Endodermal cell (in vitro differentiated cells): ENCODE data around the gene SPRY2. TPM values are rescaled to one million over a fixed set of nuclear protein-coding genes. Genes with fewer than 3 reads are reported as not detected.

ENCODE experiments used
- DNase-seq: peaks from one replicate; pipeline ENCODE4 v3.0.0-alpha.2; 2017
- H3K27ac ChIP-seq: 2 replicates; pipeline ENCODE4 v1.5.1; 2013; ENCODE audit warnings: mild to moderate bottlenecking, low read depth, low read length, moderate library complexity
- H3K27me3 ChIP-seq: 2 replicates; pipeline ENCODE4 v1.6.1; 2013; ENCODE audit warnings: mild to moderate bottlenecking, low read length, moderate library complexity; ENCODE audit not compliant: insufficient read depth, control insufficient read depth, poor library complexity, severe bottlenecking
- H3K36me3 ChIP-seq: 2 replicates; pipeline ENCODE4 v1.7.0; 2013; ENCODE audit warnings: mild to moderate bottlenecking, low read length, moderate library complexity; ENCODE audit not compliant: control insufficient read depth, insufficient read depth
- H3K4me1 ChIP-seq: one replicate; pipeline ENCODE4 v1.7.0; 2013; ENCODE audit warnings: low read length; ENCODE audit not compliant: control insufficient read depth, insufficient read depth
- H3K4me3 ChIP-seq: 2 replicates; pipeline ENCODE4 v1.5.1; 2013; ENCODE audit warnings: mild to moderate bottlenecking, low read length, moderate library complexity
- H3K9ac ChIP-seq: 2 replicates; pipeline ENCODE4 v1.6.1; 2013; ENCODE audit warnings: mild to moderate bottlenecking, low read length, moderate library complexity; ENCODE audit not compliant: poor library complexity, severe bottlenecking; ENCODE audit errors: extremely low read depth
- H3K9me3 ChIP-seq: 2 replicates; pipeline ENCODE4 v1.6.1; 2013; ENCODE audit warnings: mild to moderate bottlenecking, low read length, moderate library complexity; ENCODE audit not compliant: control insufficient read depth
- H3K27ac Mint-ChIP-seq: 2 replicates; pipeline ENCODE4 v1.8.0; 2020; ENCODE audit warnings: mixed read lengths
- H3K27me3 Mint-ChIP-seq: 2 replicates; pipeline ENCODE4 v1.8.0; 2021; ENCODE audit warnings: mild to moderate bottlenecking, mixed read lengths; ENCODE audit not compliant: insufficient read depth
- H3K36me3 Mint-ChIP-seq: 2 replicates; pipeline ENCODE4 v1.8.0; 2020; ENCODE audit warnings: low read depth, mixed read lengths
- H3K4me1 Mint-ChIP-seq: 2 replicates; pipeline ENCODE4 v1.8.0; 2020; ENCODE audit warnings: mixed read lengths
- H3K4me3 Mint-ChIP-seq: 2 replicates; pipeline ENCODE4 v1.8.0; 2020; ENCODE audit warnings: mild to moderate bottlenecking, moderate library complexity, mixed read lengths
- H3K9me3 Mint-ChIP-seq: 2 replicates; pipeline ENCODE4 v1.8.0; 2020; ENCODE audit warnings: mild to moderate bottlenecking, mixed read lengths
- WGBS, 2 experiments: methylation state at CpG; one replicate each; pipeline versions ENCODE4 v1.1.5 to v1.1.7; 2013; ENCODE audit warnings: missing lambda C conversion rate in 2 of 2, mixed read lengths in 1 of 2; ENCODE audit not compliant: insufficient coverage in 1 of 2, insufficient read length in 1 of 2; 5-methylcytosine and 5-hydroxymethylcytosine counted together
- total RNA-seq, 2 donors: library from RNA; stranded (reverse); fragmentation: NEBNext Ultra II Directional in 1 of 2; extraction: Animal tissue kit (Norgen Biotek cat#: 25700) in 1 of 2; gene quantifications; 2 replicates in 1 of 2; 3 replicates in 1 of 2; pipeline ENCODE4 v1.2.1, GENCODE V29; 2021
- TF ChIP-seq, protein P1 (sequence below): fragments of 200-600 bp; sonication (generic); conservative IDR thresholded peaks from 2 replicates; pipeline ENCODE4 v1.5.0; 2021; ENCODE audit warnings: antibody characterized with exemption, mild to moderate bottlenecking

Gene SPRY2
- total RNA-seq, 2 donors from 2014 or later = 87.7 to 96.9 TPM

DNA sequence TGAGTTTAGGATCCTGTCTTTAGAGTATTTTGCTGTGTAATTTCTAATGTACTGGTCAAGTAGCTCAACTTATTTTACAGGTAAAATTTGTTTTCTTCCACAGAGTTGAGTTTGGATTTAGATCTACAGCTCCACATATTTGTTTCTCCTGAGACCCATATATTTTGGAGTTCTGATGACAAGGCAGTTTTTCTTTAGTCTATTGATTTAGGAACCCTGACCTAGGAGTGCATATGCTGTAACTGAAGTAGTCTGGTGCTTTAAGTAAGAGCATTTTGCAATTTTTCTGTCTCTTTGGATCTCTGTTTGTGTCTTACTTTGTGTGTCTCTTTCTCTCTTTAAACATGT, 19.5 kb upstream of the SPRY2 start:
- peak overlapping the region; percentile 12 for H3K9ac ChIP-seq
- H3K9me3 ChIP-seq = peaks cover 4% of the 10 kb centered on the region
- H3K4me3 Mint-ChIP-seq = peak overlapping the region; percentile 38
- H3K36me3 Mint-ChIP-seq = peaks cover 4% of the 10 kb centered on the region
- H3K27ac Mint-ChIP-seq = peak overlapping the region; percentile 88
- no peaks in the 10 kb centered on the region for H3K27me3 Mint-ChIP-seq
- no peaks in the 10 kb centered on the region for H3K27me3 ChIP-seq
- H3K27ac ChIP-seq = peak overlapping the region; percentile 94
- peaks cover 25% of the 10 kb centered on the region for H3K4me1 ChIP-seq
- peak overlapping the region; percentile 75 for H3K4me3 ChIP-seq
- DNase-seq = no peak
- no peaks in the 10 kb centered on the region for H3K36me3 ChIP-seq
- peaks cover 11% of the 10 kb centered on the region for H3K9me3 Mint-ChIP-seq
- TF ChIP-seq, protein P1, sequence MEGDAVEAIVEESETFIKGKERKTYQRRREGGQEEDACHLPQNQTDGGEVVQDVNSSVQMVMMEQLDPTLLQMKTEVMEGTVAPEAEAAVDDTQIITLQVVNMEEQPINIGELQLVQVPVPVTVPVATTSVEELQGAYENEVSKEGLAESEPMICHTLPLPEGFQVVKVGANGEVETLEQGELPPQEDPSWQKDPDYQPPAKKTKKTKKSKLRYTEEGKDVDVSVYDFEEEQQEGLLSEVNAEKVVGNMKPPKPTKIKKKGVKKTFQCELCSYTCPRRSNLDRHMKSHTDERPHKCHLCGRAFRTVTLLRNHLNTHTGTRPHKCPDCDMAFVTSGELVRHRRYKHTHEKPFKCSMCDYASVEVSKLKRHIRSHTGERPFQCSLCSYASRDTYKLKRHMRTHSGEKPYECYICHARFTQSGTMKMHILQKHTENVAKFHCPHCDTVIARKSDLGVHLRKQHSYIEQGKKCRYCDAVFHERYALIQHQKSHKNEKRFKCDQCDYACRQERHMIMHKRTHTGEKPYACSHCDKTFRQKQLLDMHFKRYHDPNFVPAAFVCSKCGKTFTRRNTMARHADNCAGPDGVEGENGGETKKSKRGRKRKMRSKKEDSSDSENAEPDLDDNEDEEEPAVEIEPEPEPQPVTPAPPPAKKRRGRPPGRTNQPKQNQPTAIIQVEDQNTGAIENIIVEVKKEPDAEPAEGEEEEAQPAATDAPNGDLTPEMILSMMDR = no peak
- peaks cover 44% of the 10 kb centered on the region for H3K4me1 Mint-ChIP-seq

DNA sequence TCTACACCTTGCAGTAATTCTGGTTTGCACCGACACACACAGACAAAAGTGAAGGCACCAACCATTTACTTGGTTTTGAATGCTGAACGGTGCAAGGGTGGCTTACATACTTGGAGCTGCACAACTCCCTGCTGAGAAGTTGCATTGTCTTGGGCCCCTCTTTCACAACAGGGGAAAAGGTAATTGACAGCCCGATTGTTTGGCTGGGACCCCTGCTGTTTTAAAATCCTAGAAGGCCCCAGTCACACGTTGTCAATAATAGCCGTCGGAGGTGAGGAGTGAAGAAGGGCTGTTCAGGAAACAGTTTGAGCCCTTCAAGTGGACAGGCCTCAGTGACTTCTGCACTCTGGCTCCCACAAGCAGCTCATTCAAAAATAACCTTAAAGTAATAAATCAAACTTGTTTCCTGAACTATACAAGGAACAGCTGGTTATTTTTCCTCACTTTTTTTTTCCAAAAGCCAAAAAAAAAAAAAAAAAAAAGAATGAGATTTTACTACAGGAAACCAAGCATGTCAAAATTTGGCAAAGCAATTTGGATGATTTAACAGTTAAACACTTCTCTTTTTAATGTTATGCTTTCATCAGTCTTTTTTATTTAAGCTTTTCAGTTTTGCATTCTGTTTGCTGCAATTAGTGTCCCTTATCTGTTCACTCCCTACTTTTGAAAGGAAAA, 19.0 kb upstream of the SPRY2 start:
- no peaks in the 10 kb centered on the region for H3K27me3 ChIP-seq
- DNase-seq = peak; percentile 94
- H3K27ac Mint-ChIP-seq = peak overlapping the region; percentile 89
- peak overlapping the region; percentile 75 for H3K4me3 ChIP-seq
- peaks cover 25% of the 10 kb centered on the region for H3K4me1 ChIP-seq
- H3K36me3 Mint-ChIP-seq = peaks cover 4% of the 10 kb centered on the region
- peak overlapping the region; percentile 38 for H3K4me3 Mint-ChIP-seq
- TF ChIP-seq, protein P1 = no peak
- peaks cover 4% of the 10 kb centered on the region for H3K9me3 ChIP-seq
- peaks cover 40% of the 10 kb centered on the region for H3K4me1 Mint-ChIP-seq
- H3K27me3 Mint-ChIP-seq = no peaks in the 10 kb centered on the region
- peaks cover 13% of the 10 kb centered on the region for H3K9me3 Mint-ChIP-seq
- WGBS, 2 experiments = 0 to 1% methylated on average over 6 of the region's 6 CpGs
- H3K9ac ChIP-seq = peak overlapping the region; percentile 12
- H3K36me3 ChIP-seq = no peaks in the 10 kb centered on the region
- peak overlapping the region; percentile 94 for H3K27ac ChIP-seq

GRCh38 chr13:80359414-80359777, 18.5 kb upstream of the SPRY2 start:
- DNase-seq = peak; percentile 92
- Histone ChIP-seq H3K4me1 (peaks cover 25% of the 10 kb centered on the region), H3K4me3 (peak overlapping the region; percentile 75), H3K9ac (peak overlapping the region; percentile 12), H3K36me3 (no peaks in the 10 kb centered on the region), H3K27me3 (no peaks in the 10 kb centered on the region), H3K27ac (peak overlapping the region; percentile 94), H3K9me3 (peaks cover 4% of the 10 kb centered on the region)
- Mint-ChIP-seq H3K9me3 (peaks cover 13% of the 10 kb centered on the region), H3K4me3 (peak overlapping the region; percentile 38), H3K4me1 (peaks cover 38% of the 10 kb centered on the region), H3K27ac (peak overlapping the region; percentile 89), H3K36me3 (peaks cover 4% of the 10 kb centered on the region), H3K27me3 (no peaks in the 10 kb centered on the region)
- TF ChIP-seq, protein P1 = no peak
- 0 to 3% methylated on average over 3 to 4 of the region's 4 CpGs for WGBS, 2 experiments
